Fibroblast of upper back skin (primary cell): ENCODE data around the gene DAB1.
A peak's percentile ranks its signal among the peaks of the same experiment; 100 is the strongest.
"Not testable (repeated sequence)": the region's sequence is repeated elsewhere in the genome, so short reads cannot be mapped to it uniquely, and the experiment has no call there.

Experiments used
- DNase-seq: peaks from one replicate; pipeline ENCODE4 v3.0.0-alpha.2; 2013

DAB1 gene

GRCh38 chr1:57357462-57357861 is 66.4 kb downstream of the DAB1 start:
- no peak for DNase-seq

- DNase-seq, result peak; percentile 66
Observed at GRCh38 chr1:57353654-57354053, 70.2 kb downstream of the DAB1 start.

- no peak for DNase-seq
Observed at GRCh38 chr1:57350610-57351009, 73.2 kb downstream of the DAB1 start.

GRCh38 chr1:57348921-57349320 is 74.9 kb downstream of the DAB1 start:
- no peak for DNase-seq

- DNase-seq, result no peak
Observed at GRCh38 chr1:57345916-57346315, 77.9 kb downstream of the DAB1 start.

GRCh38 chr1:57344265-57344664 is 79.6 kb downstream of the DAB1 start:
- DNase-seq, result no peak

- not testable (repeated sequence) for DNase-seq
Observed at GRCh38 chr1:57343298-57343915, 80.5 kb downstream of the DAB1 start.

- no peak for DNase-seq
Observed at GRCh38 chr1:57341721-57342120, 82.1 kb downstream of the DAB1 start.

- DNase-seq, result no peak
Observed at GRCh38 chr1:57340334-57341070, 83.4 kb downstream of the DAB1 start.

GRCh38 chr1:57337623-57338022 is 86.2 kb downstream of the DAB1 start:
- DNase-seq, result no peak

- no peak for DNase-seq
Observed at GRCh38 chr1:57336793-57337192, 87.1 kb downstream of the DAB1 start.

GRCh38 chr1:57331620-57332019 is 92.2 kb downstream of the DAB1 start:
- DNase-seq, result no peak

GRCh38 chr1:57329937-57330336 is 93.9 kb downstream of the DAB1 start:
- DNase-seq, result no peak

- no peak for DNase-seq
Observed at GRCh38 chr1:57329001-57329527, 94.8 kb downstream of the DAB1 start.

GRCh38 chr1:57327946-57328345 is 95.9 kb downstream of the DAB1 start:
- no peak for DNase-seq

GRCh38 chr1:57327336-57327735 is 96.5 kb downstream of the DAB1 start:
- no peak for DNase-seq

- DNase-seq, result no peak
Observed at GRCh38 chr1:57325536-57325935, 98.3 kb downstream of the DAB1 start.

GRCh38 chr1:57325117-57325516 is 98.7 kb downstream of the DAB1 start:
- no peak for DNase-seq

- DNase-seq, result no peak
Observed at GRCh38 chr1:57324388-57324787, 99.5 kb downstream of the DAB1 start.

- no peak for DNase-seq
Observed at GRCh38 chr1:57321776-57322175, 102.1 kb downstream of the DAB1 start.

- DNase-seq, result no peak
Observed at GRCh38 chr1:57319791-57320190, 104.1 kb downstream of the DAB1 start.

GRCh38 chr1:57319165-57319564 is 104.7 kb downstream of the DAB1 start:
- DNase-seq, result peak; percentile 70

- DNase-seq, result no peak
Observed at GRCh38 chr1:57316861-57317260, 107.0 kb downstream of the DAB1 start.

GRCh38 chr1:57316291-57316690 is 107.6 kb downstream of the DAB1 start:
- no peak for DNase-seq

- no peak for DNase-seq
Observed at GRCh38 chr1:57312869-57313268, 111.0 kb downstream of the DAB1 start.
